Osteoblast (primary cell): ENCODE measurements around the gene ZBTB7C. TPM values are rescaled to one million over a fixed set of nuclear protein-coding genes. Genes with fewer than 3 reads are reported as not detected.

Experiments used
- DNase-seq: peaks from one replicate; pipeline ENCODE4 v3.0.0; 2011; ENCODE audit warnings: low spot score, mixed read lengths; ENCODE audit not compliant: insufficient read length; ENCODE audit errors: missing footprints
- H2AFZ ChIP-seq: 2 replicates; pipeline ENCODE4 v1.6.0; 2011; ENCODE audit warnings: mild to moderate bottlenecking, low read length
- H3K27ac ChIP-seq: 2 replicates; pipeline ENCODE4 v1.5.1; 2011; ENCODE audit warnings: mild to moderate bottlenecking, low read depth, low read length, moderate library complexity
- H3K27me3 ChIP-seq: 2 replicates; pipeline ENCODE4 v1.6.0; 2012; ENCODE audit warnings: mild to moderate bottlenecking, control low read depth, inconsistent platforms, low read length, moderate library complexity; ENCODE audit not compliant: insufficient read depth
- H3K36me3 ChIP-seq: 2 replicates; pipeline ENCODE4 v1.5.1; 2011; ENCODE audit warnings: mild to moderate bottlenecking, low read length, control low read depth, moderate library complexity; ENCODE audit not compliant: insufficient read depth
- H3K4me1 ChIP-seq: 2 replicates; pipeline ENCODE4 v1.5.1; 2011; ENCODE audit warnings: mild to moderate bottlenecking, low read length, control low read depth, moderate library complexity; ENCODE audit not compliant: insufficient read depth
- H3K4me2 ChIP-seq: 2 replicates; pipeline ENCODE4 v1.6.0; 2011; ENCODE audit warnings: mild to moderate bottlenecking, low read length; ENCODE audit not compliant: insufficient read depth
- H3K4me3 ChIP-seq: fragments of 200-600 bp; sonication (generic); 3 replicates; pipeline ENCODE4 v1.5.1; 2012; ENCODE audit warnings: mild to moderate bottlenecking, low read length, inconsistent platforms; ENCODE audit not compliant: insufficient read depth
- H3K79me2 ChIP-seq: 2 replicates; pipeline ENCODE4 v1.6.0; 2012; ENCODE audit warnings: mild to moderate bottlenecking, low read length, control low read depth, inconsistent platforms; ENCODE audit not compliant: insufficient read depth
- H3K9me3 ChIP-seq: 2 replicates; pipeline ENCODE4 v1.5.1; 2011; ENCODE audit warnings: low read depth, low read length, control low read depth
- H4K20me1 ChIP-seq: 2 replicates; pipeline ENCODE4 v1.6.0; 2012; ENCODE audit warnings: mild to moderate bottlenecking, low read length, control low read depth; ENCODE audit not compliant: insufficient read depth
- CTCF ChIP-seq: IDR thresholded peaks from 2 replicates; pipeline ENCODE4 v1.5.1; 2011; ENCODE audit warnings: mild to moderate bottlenecking, low read depth, low read length, moderate library complexity; ENCODE audit errors: extremely low read depth
- small RNA-seq: library from RNA; depleted of rRNA; stranded (forward); fragments of <200 nt; gene quantifications from one replicate; pipeline ENCODE3, GENCODE V24; 2012
- total RNA-seq: library from RNA; depleted of rRNA; stranded (reverse); fragments of >200 nt; gene quantifications from 2 replicates; pipeline ENCODE4 v1.2.3, GENCODE V29; 2012

Gene ZBTB7C
- total RNA-seq, 1 donor, result 0.36 TPM

GRCh38 chr18:47978603-47979002 lies 430.6 kb downstream of the ZBTB7C start:
- Histone ChIP-seq H3K27ac (no peak overlapping the region), H3K27me3 (peaks cover 14% of the 10 kb centered on the region), H2AFZ (no peak overlapping the region), H3K9me3 (no peaks in the 10 kb centered on the region), H3K36me3 (no peaks in the 10 kb centered on the region), H3K4me1 (no peaks in the 10 kb centered on the region), H3K4me2 (no peak overlapping the region), H3K79me2 (no peaks in the 10 kb centered on the region), H3K4me3 (no peak overlapping the region), H4K20me1 (no peaks in the 10 kb centered on the region)
- no peak for TF ChIP-seq CTCF
- no peak for DNase-seq

- no peaks in the 10 kb centered on the region for H3K4me1 ChIP-seq
- no peak overlapping the region for H3K4me2 ChIP-seq
- no peaks in the 10 kb centered on the region for H3K36me3 ChIP-seq
- H4K20me1 ChIP-seq, result no peaks in the 10 kb centered on the region
- no peak for TF ChIP-seq CTCF
- H3K27me3 ChIP-seq, result peaks cover 18% of the 10 kb centered on the region
- DNase-seq, result no peak
- H2AFZ ChIP-seq, result no peak overlapping the region
- H3K27ac ChIP-seq, result no peak overlapping the region
- H3K9me3 ChIP-seq, result no peaks in the 10 kb centered on the region
- no peaks in the 10 kb centered on the region for H3K79me2 ChIP-seq
- H3K4me3 ChIP-seq, result no peak overlapping the region
These were observed 431.0 kb downstream of the ZBTB7C start for GRCh38 chr18:47978141-47978540.

Small RNA genes within 50 kb of the gene (small RNA-seq; reads per million reads assigned to genes)
- gene RNU6-708P, result not detected

Other genes starting within 250 kb of the ZBTB7C start
- gene CTIF, start 129.6 kb upstream of the ZBTB7C start, total RNA-seq, result 58.6 and 65.9 TPM in 2 replicates